Islet of Langerhans (tissue), 1 donor: ENCODE results near the gene NECTIN4.

ENCODE experiments used
- FAIRE-seq: peaks from one replicate; lab custom pipeline; 2011; peaks lifted over from hg19 to GRCh38; lab: Jason Lieb, UNC

Gene NECTIN4

DNA sequence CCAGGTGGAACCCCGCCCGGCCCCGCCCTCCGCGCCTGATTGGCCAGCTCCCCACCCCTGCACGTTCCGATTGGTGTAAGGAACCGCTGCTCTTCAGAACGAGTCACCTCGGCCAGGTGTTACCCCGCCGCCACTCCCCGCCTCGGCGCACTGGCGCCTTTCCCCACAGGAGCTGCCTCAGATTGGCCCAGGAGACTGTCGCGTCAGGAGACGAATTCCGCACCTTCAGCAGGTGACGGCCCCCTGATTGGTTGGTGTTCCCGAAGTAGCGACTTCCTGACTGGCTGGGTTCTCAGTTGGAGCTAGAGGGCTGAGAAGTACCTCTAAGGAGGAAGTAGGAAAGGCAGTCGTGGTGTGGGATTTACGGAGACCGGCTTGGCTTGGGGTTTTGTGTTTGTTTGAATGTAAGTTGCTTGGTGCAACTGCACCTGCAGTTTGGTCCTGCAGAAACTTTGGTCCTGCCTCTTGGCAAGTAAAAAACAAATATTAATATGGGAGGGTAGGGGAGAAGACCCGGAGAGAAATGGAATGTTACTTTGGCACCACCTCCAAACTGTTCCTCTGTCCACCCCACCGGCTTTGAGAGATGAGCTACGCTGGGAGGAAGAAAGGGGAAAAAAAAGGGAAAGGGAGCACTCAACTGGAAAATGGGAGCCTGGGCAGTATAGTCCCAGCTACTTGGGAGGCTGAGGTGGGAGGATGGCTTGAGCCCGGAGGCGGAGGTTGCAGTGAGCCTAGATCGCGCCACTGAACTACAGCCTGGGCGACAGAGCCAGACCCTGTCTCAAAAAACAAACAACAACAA lies 68.0 kb downstream of the NECTIN4 start:
- FAIRE-seq, result peak; percentile 85
